Neuronal stem cell (in vitro differentiated cells): ENCODE measurements around the gene ACBD6.

ENCODE experiments used
- DNase-seq: peaks from one replicate; pipeline ENCODE4 v3.0.0-alpha.2; 2013; ENCODE audit warnings: low spot score
- H2AFZ ChIP-seq: one replicate; pipeline ENCODE4 v1.6.1; 2013; ENCODE audit warnings: mild to moderate bottlenecking, low read length, inconsistent platforms
- H2AK5ac ChIP-seq: 2 replicates; pipeline ENCODE4 v1.6.1; 2013; ENCODE audit warnings: low read depth, mild to moderate bottlenecking, inconsistent platforms, low read length, moderate library complexity, mixed read lengths
- H2BK120ac ChIP-seq: 2 replicates; pipeline ENCODE4 v1.6.1; 2013; ENCODE audit warnings: low read depth, mild to moderate bottlenecking, inconsistent platforms, low read length, moderate library complexity, mixed read lengths
- H2BK12ac ChIP-seq: one replicate; pipeline ENCODE4 v1.6.1; 2013; ENCODE audit warnings: low read length, inconsistent platforms
- H2BK15ac ChIP-seq: 2 replicates; pipeline ENCODE4 v1.6.1; 2013; ENCODE audit warnings: mild to moderate bottlenecking, low read length, inconsistent platforms, mixed read lengths
- H2BK5ac ChIP-seq: one replicate; pipeline ENCODE4 v1.6.1; 2013; ENCODE audit warnings: inconsistent platforms, mild to moderate bottlenecking, low read length, moderate library complexity
- H3K14ac ChIP-seq: one replicate; pipeline ENCODE4 v1.6.1; 2013; ENCODE audit warnings: low read length, inconsistent platforms
- H3K18ac ChIP-seq: 2 replicates; pipeline ENCODE4 v1.6.1; 2013; ENCODE audit warnings: low read length, inconsistent platforms
- H3K23ac ChIP-seq: 2 replicates; pipeline ENCODE4 v1.6.1; 2013; ENCODE audit warnings: low read depth, mild to moderate bottlenecking, mixed read lengths, low read length, inconsistent platforms; ENCODE audit not compliant: poor library complexity
- H3K27ac ChIP-seq: replicated peaks from 3 replicates; pipeline ENCODE4 v1.5.1; 2013; ENCODE audit warnings: low read length, inconsistent platforms
- H3K27me3 ChIP-seq, 3 experiments: 2 replicates each; pipeline ENCODE4 v1.6.1; 2013; ENCODE audit warnings: low read length in 3 of 3, mild to moderate bottlenecking in 2 of 3, inconsistent platforms in 1 of 3, low read depth in 1 of 3, mixed read lengths in 1 of 3, moderate library complexity in 1 of 3; ENCODE audit not compliant: control insufficient read depth in 3 of 3, insufficient read depth in 3 of 3
- H3K36me3 ChIP-seq, 2 donors: replicated peaks in 1 of 2; 2 replicates each; pipeline ENCODE4 v1.6.1; 2013; ENCODE audit warnings: low read length in 2 of 2; ENCODE audit not compliant: control insufficient read depth in 2 of 2, insufficient read depth in 2 of 2
- H3K4ac ChIP-seq: 2 replicates; pipeline ENCODE4 v1.6.1; 2013; ENCODE audit warnings: inconsistent platforms, mild to moderate bottlenecking, low read length, moderate library complexity
- H3K4me1 ChIP-seq, 2 donors: 1 replicate in 1 of 2; 2 replicates in 1 of 2; pipeline ENCODE4 v1.6.1; 2013; ENCODE audit warnings: low read length in 2 of 2, low read depth in 1 of 2; ENCODE audit not compliant: control insufficient read depth in 2 of 2, insufficient read depth in 1 of 2
- H3K4me2 ChIP-seq: one replicate; pipeline ENCODE4 v1.6.1; 2013; ENCODE audit warnings: mild to moderate bottlenecking, low read length, inconsistent platforms; ENCODE audit not compliant: insufficient read depth, poor library complexity, severe bottlenecking
- H3K4me3 ChIP-seq, 2 donors: 2 replicates each; pipeline ENCODE4 v1.5.1; 2013; ENCODE audit warnings: low read length in 2 of 2, mild to moderate bottlenecking in 2 of 2, inconsistent platforms in 1 of 2, moderate library complexity in 1 of 2
- H3K79me1 ChIP-seq: one replicate; pipeline ENCODE4 v1.6.1; 2013; ENCODE audit warnings: low read depth, mild to moderate bottlenecking, inconsistent platforms, low read length, moderate library complexity
- H3K9ac ChIP-seq: one replicate; pipeline ENCODE4 v1.6.1; 2013; ENCODE audit warnings: mild to moderate bottlenecking, low read depth, low read length, inconsistent platforms; ENCODE audit not compliant: poor library complexity
- H3K9me3 ChIP-seq, 2 donors: replicated peaks in 1 of 2; 2 replicates each; pipeline versions ENCODE3 to v1.6.1; 2013; ENCODE audit warnings: low read length in 2 of 2, mild to moderate bottlenecking in 2 of 2, inconsistent platforms in 1 of 2, low read depth in 1 of 2, mixed read lengths in 1 of 2, moderate library complexity in 1 of 2; ENCODE audit not compliant: control insufficient read depth in 2 of 2, insufficient read depth in 1 of 2
- H4K8ac ChIP-seq: one replicate; pipeline ENCODE4 v1.6.1; 2013; ENCODE audit warnings: low read depth, mild to moderate bottlenecking, inconsistent platforms, low read length, moderate library complexity
- H4K91ac ChIP-seq: one replicate; pipeline ENCODE4 v1.6.1; 2013; ENCODE audit warnings: low read length, low read depth, mild to moderate bottlenecking, inconsistent platforms; ENCODE audit not compliant: poor library complexity
- WGBS, 2 donors: extraction: QIAGEN DNeasy Blood & Tissue Kit; methylation state at CpG; one replicate each; pipeline ENCODE4 v1.1.7; 2013; ENCODE audit warnings: missing lambda C conversion rate in 2 of 2, mixed read lengths in 1 of 2; ENCODE audit not compliant: insufficient read length in 2 of 2, insufficient replicate concordance in 1 of 2; ENCODE audit errors: extremely low coverage in 2 of 2; 5-methylcytosine and 5-hydroxymethylcytosine counted together

The ACBD6 gene

GRCh38 chr1:180248731-180249681 lies 253.4 kb downstream of the ACBD6 start:
- Histone ChIP-seq H3K18ac (no peak overlapping the region), H3K27ac (no peak overlapping the region), H4K8ac (no peak overlapping the region), H3K79me1 (no peaks in the 10 kb centered on the region), H3K36me3 (no peaks in the 10 kb centered on the region), H3K27me3 (peaks cover 0 to 43% (median 0%) of the 10 kb centered on the region in 3 experiments), H3K9me3 (no peaks in the 10 kb centered on the region), H3K4me1 (peaks cover 0 to 6% of the 10 kb centered on the region in 2 donors), H2AK5ac (no peak overlapping the region), H3K9ac (no peak overlapping the region), H2BK120ac (no peak overlapping the region), H2BK5ac (no peak overlapping the region), H2AFZ (no peak overlapping the region), H2BK12ac (no peak overlapping the region), H3K4ac (no peak overlapping the region), H2BK15ac (no peak overlapping the region), H4K91ac (no peak overlapping the region), H3K4me2 (no peak overlapping the region), H3K23ac (no peak overlapping the region), H3K4me3 (no peak overlapping the region), H3K14ac (no peak overlapping the region)
- no peak for DNase-seq
- WGBS, 2 donors, result no CpG with 5 or more reads among the region's 11 CpGs

GRCh38 chr1:180248176-180248575 lies 254.2 kb downstream of the ACBD6 start:
- H2AK5ac ChIP-seq, result no peak overlapping the region
- no peaks in the 10 kb centered on the region for H3K79me1 ChIP-seq
- no CpG with 5 or more reads among the region's 7 CpGs for WGBS, 2 donors
- H3K9me3 ChIP-seq, result no peaks in the 10 kb centered on the region
- H2AFZ ChIP-seq, result no peak overlapping the region
- no peak overlapping the region for H3K4ac ChIP-seq
- H3K4me3 ChIP-seq, result no peak overlapping the region
- peak overlapping the region; percentile 8 for H3K23ac ChIP-seq
- no peak overlapping the region for H2BK12ac ChIP-seq
- no peak for DNase-seq
- peak overlapping the region; percentile 33 for H3K18ac ChIP-seq
- peaks cover 0 to 48% (median 0%) of the 10 kb centered on the region in 3 experiments for H3K27me3 ChIP-seq
- H3K4me2 ChIP-seq, result no peak overlapping the region
- H3K27ac ChIP-seq, result no peak overlapping the region
- peak overlapping the region; percentile 47 for H3K14ac ChIP-seq
- no peak overlapping the region for H2BK120ac ChIP-seq
- H3K4me1 ChIP-seq, result peaks cover 0 to 6% of the 10 kb centered on the region in 2 donors
- no peak overlapping the region for H3K9ac ChIP-seq
- no peak overlapping the region for H4K91ac ChIP-seq
- no peak overlapping the region for H2BK5ac ChIP-seq
- H3K36me3 ChIP-seq, result no peaks in the 10 kb centered on the region
- peak overlapping the region; percentile 73 for H2BK15ac ChIP-seq
- no peak overlapping the region for H4K8ac ChIP-seq

GRCh38 chr1:180247580-180247979 lies 254.8 kb downstream of the ACBD6 start:
- WGBS, 2 donors, result no CpG with 5 or more reads among the region's 4 CpGs
- H3K4me3 ChIP-seq, result no peak overlapping the region

GRCh38 chr1:180247061-180247460 lies 255.3 kb downstream of the ACBD6 start:
- Histone ChIP-seq H3K14ac (no peak overlapping the region), H3K4ac (no peak overlapping the region), H3K4me1 (peaks cover 0 to 6% of the 10 kb centered on the region in 2 donors), H3K9ac (no peak overlapping the region), H3K9me3 (no peaks in the 10 kb centered on the region), H3K4me3 (no peak overlapping the region), H2AFZ (no peak overlapping the region), H2BK15ac (no peak overlapping the region), H2AK5ac (no peak overlapping the region), H3K18ac (no peak overlapping the region), H3K27me3 (peaks cover 0 to 55% (median 0%) of the 10 kb centered on the region in 3 experiments), H3K79me1 (no peaks in the 10 kb centered on the region), H3K4me2 (no peak overlapping the region), H2BK12ac (no peak overlapping the region), H3K36me3 (no peaks in the 10 kb centered on the region), H3K23ac (no peak overlapping the region), H2BK120ac (no peak overlapping the region), H3K27ac (no peak overlapping the region), H4K8ac (no peak overlapping the region), H4K91ac (no peak overlapping the region), H2BK5ac (no peak overlapping the region)
- no peak for DNase-seq
- no CpG with 5 or more reads among the region's 3 CpGs for WGBS, 2 donors

More at GRCh38 chr1:180247580-180247979, 254.8 kb downstream of the ACBD6 start:
- Histone ChIP-seq H2BK12ac (no peak overlapping the region), H3K9ac (peak overlapping the region; percentile 9), H4K91ac (no peak overlapping the region), H3K27me3 (peaks cover 0 to 50% (median 0%) of the 10 kb centered on the region in 3 experiments), H2AFZ (no peak overlapping the region), H3K23ac (no peak overlapping the region), H2BK120ac (no peak overlapping the region), H3K4ac (no peak overlapping the region), H2AK5ac (no peak overlapping the region), H2BK15ac (no peak overlapping the region), H3K14ac (peak overlapping the region; percentile 47), H3K4me2 (no peak overlapping the region), H4K8ac (no peak overlapping the region), H3K36me3 (no peaks in the 10 kb centered on the region), H2BK5ac (no peak overlapping the region), H3K27ac (no peak overlapping the region), H3K18ac (no peak overlapping the region), H3K4me1 (peaks cover 0 to 6% of the 10 kb centered on the region in 2 donors), H3K79me1 (no peaks in the 10 kb centered on the region), H3K9me3 (no peaks in the 10 kb centered on the region)
- no peak for DNase-seq
